ENCODE results near the gene TCF23.

- TF ChIP-seq CTCF (conservative IDR thresholded peaks at IDR 0.05; ENCODE audit: low read length): no peak
- TF ChIP-seq EZH2phosphoT487 (IDR thresholded peaks at IDR 0.05; ENCODE audit: borderline replicate concordance): no peak
Measured at GRCh38 chr2:27143285-27143684, 5.5 kb upstream of the TCF23 start.

All from Loucy (cell line).